B cell (primary cell): Measurements from ENCODE around the gene CCDC91. TPM values are rescaled to one million over a fixed set of nuclear protein-coding genes. Genes with fewer than 3 reads are reported as not detected.

ENCODE experiments used
- ATAC-seq: fragments of 200-7000 bp; cut with Tn5 transposase; one replicate; pipeline ENCODE4 v1.10.0; 2021; ENCODE audit warnings: low read depth, mild to moderate bottlenecking, moderate number of reproducible peaks, moderate library complexity
- CTCF ChIA-PET: fragments of 350-600 bp; sonication (Branson Sonifier 250); formaldehyde crosslinking; loops from one replicate; lab custom pipeline; 2021; ENCODE audit warnings: antibody characterized with exemption, inconsistent platforms; lab: Charles Lee
- POLR2A ChIA-PET: fragments of 350-600 bp; sonication (Branson Sonifier 250); formaldehyde crosslinking; loops from one replicate; lab custom pipeline; 2021; ENCODE audit warnings: antibody characterized with exemption; lab: Charles Lee
- DNase-seq: peaks from one replicate; pipeline ENCODE4 v3.0.0; 2013
- H2AFZ ChIP-seq: 2 replicates; pipeline ENCODE4 v1.6.1; 2012; ENCODE audit warnings: mild to moderate bottlenecking, low read depth, low read length; ENCODE audit not compliant: insufficient read depth, poor library complexity, severe bottlenecking
- H3K27ac ChIP-seq, 2 donors: 1 replicate in 1 of 2; 2 replicates in 1 of 2; pipeline ENCODE4 v1.5.1; 2012 to 2013; ENCODE audit warnings: low read length in 2 of 2, mild to moderate bottlenecking in 2 of 2, moderate library complexity in 1 of 2
- H3K27me3 ChIP-seq, 4 experiments: fragments of 200-600 bp in 1 of 4; sonication (generic) in 1 of 4; replicated peaks in 1 of 4; 1 replicate in 2 of 4; 2 replicates in 2 of 4; pipeline versions ENCODE4 v1.6.1 to v1.7.0; 2013 to 2016; ENCODE audit warnings: low read length in 3 of 4, mild to moderate bottlenecking in 2 of 4, mixed read lengths in 1 of 4, moderate library complexity in 1 of 4; ENCODE audit not compliant: insufficient read depth in 4 of 4, control insufficient read depth in 3 of 4; ENCODE audit errors: control extremely low read depth in 1 of 4
- H3K36me3 ChIP-seq, 2 experiments: replicated peaks in 1 of 2; 1 replicate in 1 of 2; 2 replicates in 1 of 2; pipeline versions ENCODE4 v1.6.1 to v1.7.1; 2013; ENCODE audit warnings: low read length in 1 of 2; ENCODE audit not compliant: insufficient read depth in 2 of 2, control insufficient read depth in 1 of 2; ENCODE audit errors: control extremely low read depth in 1 of 2, extremely low read depth in 1 of 2
- H3K4me1 ChIP-seq, 2 donors: fragments of 200-600 bp in 1 of 2; sonication (generic) in 1 of 2; 1 replicate in 1 of 2; 2 replicates in 1 of 2; pipeline versions ENCODE4 v1.5.1 to v1.6.1; 2013 to 2017; ENCODE audit warnings: low read length in 2 of 2; ENCODE audit not compliant: control insufficient read depth in 2 of 2, insufficient read depth in 2 of 2
- H3K4me2 ChIP-seq: replicated peaks from 2 replicates; pipeline ENCODE3; 2012; ENCODE audit warnings: mild to moderate bottlenecking, low read depth, low read length; ENCODE audit not compliant: poor library complexity, severe bottlenecking
- H3K4me3 ChIP-seq, 5 experiments: fragments of 200-600 bp in 1 of 5; sonication (generic) in 1 of 5; 1 replicate in 3 of 5; 2 replicates in 2 of 5; pipeline versions ENCODE4 v1.5.1 to v1.7.0; 2011 to 2016; ENCODE audit warnings: low read length in 4 of 5, mild to moderate bottlenecking in 4 of 5, low read depth in 2 of 5, control low read depth in 1 of 5, moderate library complexity in 1 of 5; ENCODE audit not compliant: insufficient read depth in 1 of 5; ENCODE audit errors: control extremely low read depth in 1 of 5, extremely low read depth in 1 of 5
- H3K79me2 ChIP-seq: fragments of 200-600 bp; sonication (generic); one replicate; pipeline ENCODE4 v1.6.0; 2016; ENCODE audit warnings: low read length; ENCODE audit not compliant: control insufficient read depth, insufficient read depth
- H3K9ac ChIP-seq: fragments of 200-600 bp; sonication (generic); 2 replicates; pipeline ENCODE4 v1.6.1; 2017; ENCODE audit warnings: mild to moderate bottlenecking, low read length, moderate library complexity
- H3K9me3 ChIP-seq, 3 donors: one replicate each; pipeline versions ENCODE4 v1.6.1 to v1.7.1; 2013; ENCODE audit warnings: low read length in 2 of 3; ENCODE audit not compliant: control insufficient read depth in 2 of 3, insufficient read depth in 1 of 3; ENCODE audit errors: control extremely low read depth in 1 of 3
- H4K20me1 ChIP-seq: 2 replicates; pipeline ENCODE4 v1.6.0; 2012; ENCODE audit warnings: mild to moderate bottlenecking, low read length; ENCODE audit not compliant: insufficient read depth, control insufficient read depth, poor library complexity, severe bottlenecking
- H3K27ac Mint-ChIP-seq: one replicate; pipeline ENCODE4 v1.8.0; 2021; ENCODE audit warnings: mixed read lengths
- H3K27me3 Mint-ChIP-seq: one replicate; pipeline ENCODE4 v1.8.0; 2021; ENCODE audit warnings: mixed read lengths
- H3K4me1 Mint-ChIP-seq: one replicate; pipeline ENCODE4 v1.8.0; 2021; ENCODE audit warnings: mixed read lengths
- H3K4me3 Mint-ChIP-seq: one replicate; pipeline ENCODE4 v1.8.0; 2021; ENCODE audit warnings: mixed read lengths
- H3K9me3 Mint-ChIP-seq: one replicate; pipeline ENCODE4 v1.8.0; 2022; ENCODE audit warnings: mixed read lengths; ENCODE audit not compliant: insufficient read depth
- EZH2 ChIP-seq: IDR thresholded peaks from 2 replicates; pipeline ENCODE4 v1.6.1; 2012; ENCODE audit warnings: borderline replicate concordance, low read depth, mild to moderate bottlenecking, moderate library complexity, low read length; ENCODE audit not compliant: insufficient read depth, poor library complexity, severe bottlenecking
- WGBS: methylation state at CpG from one replicate; pipeline ENCODE4 v1.1.5; 2013; ENCODE audit warnings: missing lambda C conversion rate; ENCODE audit not compliant: insufficient coverage; 5-methylcytosine and 5-hydroxymethylcytosine counted together
- intact Hi-C: fragments of 100-400 bp; cut with micrococcal nuclease; formaldehyde crosslinking; loops from one replicate; pipeline ENCODE4 v1.10.0; 2022
- polyA plus RNA-seq: library from polyadenylated mRNA; depleted of rRNA; stranded (reverse); fragments of >200 nt; gene quantifications from 2 replicates; pipeline ENCODE4 v1.2.3, GENCODE V29; 2012
- total RNA-seq, 2 donors: library from RNA; stranded (reverse); fragments of 120-200 nt in 1 of 2; gene quantifications; 1 replicate in 1 of 2; 2 replicates in 1 of 2; pipeline versions ENCODE4 v1.2.3 to v1.2.4, GENCODE V29; 2013 to 2022
- TF ChIP-seq, protein P1 (sequence below): fragments of 200-600 bp; IDR thresholded peaks from one replicate; pipeline ENCODE4 v1.8.0; 2022; ENCODE audit warnings: antibody characterized with exemption, mild to moderate bottlenecking

The CCDC91 gene
- total and polyA plus RNA-seq, 2 donors (not counting 1 experiment from before 2014, with no cell fraction given), result 10.9 to 64.8 TPM

- ChIA-PET CTCF (no interaction called here), POLR2A (no interaction called here)
- ATAC-seq (no peak), DNase-seq (no peak)
- Mint-ChIP-seq H3K9me3 (no peaks in the 10 kb centered on the region), H3K27me3 (no peaks in the 10 kb centered on the region), H3K4me1 (peaks cover 11% of the 10 kb centered on the region), H3K4me3 (no peak overlapping the region), H3K27ac (no peak overlapping the region)
- no peaks in the 10 kb centered on the region for H3K79me2 ChIP-seq
- peaks cover 0 to 3% (median 0%) of the 10 kb centered on the region in 3 donors for H3K9me3 ChIP-seq
- H3K4me3 ChIP-seq, result no peak overlapping the region
- TF ChIP-seq EZH2, result no peak
- TF ChIP-seq, protein P1, sequence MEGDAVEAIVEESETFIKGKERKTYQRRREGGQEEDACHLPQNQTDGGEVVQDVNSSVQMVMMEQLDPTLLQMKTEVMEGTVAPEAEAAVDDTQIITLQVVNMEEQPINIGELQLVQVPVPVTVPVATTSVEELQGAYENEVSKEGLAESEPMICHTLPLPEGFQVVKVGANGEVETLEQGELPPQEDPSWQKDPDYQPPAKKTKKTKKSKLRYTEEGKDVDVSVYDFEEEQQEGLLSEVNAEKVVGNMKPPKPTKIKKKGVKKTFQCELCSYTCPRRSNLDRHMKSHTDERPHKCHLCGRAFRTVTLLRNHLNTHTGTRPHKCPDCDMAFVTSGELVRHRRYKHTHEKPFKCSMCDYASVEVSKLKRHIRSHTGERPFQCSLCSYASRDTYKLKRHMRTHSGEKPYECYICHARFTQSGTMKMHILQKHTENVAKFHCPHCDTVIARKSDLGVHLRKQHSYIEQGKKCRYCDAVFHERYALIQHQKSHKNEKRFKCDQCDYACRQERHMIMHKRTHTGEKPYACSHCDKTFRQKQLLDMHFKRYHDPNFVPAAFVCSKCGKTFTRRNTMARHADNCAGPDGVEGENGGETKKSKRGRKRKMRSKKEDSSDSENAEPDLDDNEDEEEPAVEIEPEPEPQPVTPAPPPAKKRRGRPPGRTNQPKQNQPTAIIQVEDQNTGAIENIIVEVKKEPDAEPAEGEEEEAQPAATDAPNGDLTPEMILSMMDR, result no peak
- peaks cover 0 to 4% of the 10 kb centered on the region in 2 donors for H3K4me1 ChIP-seq
- no peaks in the 10 kb centered on the region for H4K20me1 ChIP-seq
- intact Hi-C loops, result no loop called here
- H3K4me2 ChIP-seq, result no peak overlapping the region
- no peak overlapping the region for H3K9ac ChIP-seq
- no peaks in the 10 kb centered on the region for H3K27me3 ChIP-seq
- H2AFZ ChIP-seq, result no peak overlapping the region
- peaks cover 6 to 27% of the 10 kb centered on the region in 2 experiments for H3K36me3 ChIP-seq
- H3K27ac ChIP-seq, result no peak overlapping the region
- 100% methylated on average over 2 of the region's 5 CpGs for WGBS
Measured at GRCh38 chr12:28456934-28457710, 266.9 kb downstream of the CCDC91 start.

DNA sequence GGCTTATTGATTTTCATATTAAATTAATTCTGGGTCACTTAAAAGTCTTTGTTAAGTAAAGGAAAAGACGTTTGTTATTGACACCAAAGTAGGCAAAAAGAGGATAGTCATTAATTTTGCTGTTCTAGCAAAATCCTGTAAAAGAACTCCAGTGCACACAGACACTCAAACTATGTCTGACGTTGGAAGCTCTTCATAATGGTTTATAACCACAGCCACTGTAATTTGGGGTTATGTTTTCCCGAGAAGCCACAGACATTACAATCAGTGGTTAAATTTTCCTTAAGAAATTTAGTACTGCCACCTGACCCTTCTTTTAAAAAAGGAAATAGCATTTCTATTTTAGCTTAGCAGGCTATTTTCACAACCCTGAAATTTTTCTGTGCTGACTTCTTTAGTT, 267.5 kb downstream of the CCDC91 start:
- Histone ChIP-seq H3K4me2 (no peak overlapping the region), H3K27me3 (no peaks in the 10 kb centered on the region), H3K27ac (no peak overlapping the region), H3K9me3 (peaks cover 0 to 3% (median 0%) of the 10 kb centered on the region in 3 donors), H4K20me1 (no peaks in the 10 kb centered on the region), H2AFZ (no peak overlapping the region), H3K4me3 (no peak overlapping the region), H3K79me2 (no peaks in the 10 kb centered on the region), H3K9ac (no peak overlapping the region), H3K4me1 (peaks cover 0 to 4% of the 10 kb centered on the region in 2 donors), H3K36me3 (peaks cover 6 to 24% of the 10 kb centered on the region in 2 experiments)
- CTCF ChIA-PET, result no interaction called here
- intact Hi-C loops, result no loop called here
- TF ChIP-seq, protein P1, result no peak
- TF ChIP-seq EZH2, result no peak
- no peak for DNase-seq
- Mint-ChIP-seq H3K27me3 (no peaks in the 10 kb centered on the region), H3K27ac (no peak overlapping the region), H3K4me3 (no peak overlapping the region), H3K4me1 (peaks cover 11% of the 10 kb centered on the region), H3K9me3 (no peaks in the 10 kb centered on the region)
- ATAC-seq, result no peak
- WGBS, result no CpG with 5 or more reads among the region's 3 CpGs
- POLR2A ChIA-PET, result no interaction called here
